ENCODE data around the gene HCRTR1. TPM values are rescaled to one million over a fixed set of nuclear protein-coding genes. Genes with fewer than 3 reads are reported as not detected.

HCRTR1 gene
- total RNA-seq, 6 experiments from 2014 or later: not detected

DNA sequence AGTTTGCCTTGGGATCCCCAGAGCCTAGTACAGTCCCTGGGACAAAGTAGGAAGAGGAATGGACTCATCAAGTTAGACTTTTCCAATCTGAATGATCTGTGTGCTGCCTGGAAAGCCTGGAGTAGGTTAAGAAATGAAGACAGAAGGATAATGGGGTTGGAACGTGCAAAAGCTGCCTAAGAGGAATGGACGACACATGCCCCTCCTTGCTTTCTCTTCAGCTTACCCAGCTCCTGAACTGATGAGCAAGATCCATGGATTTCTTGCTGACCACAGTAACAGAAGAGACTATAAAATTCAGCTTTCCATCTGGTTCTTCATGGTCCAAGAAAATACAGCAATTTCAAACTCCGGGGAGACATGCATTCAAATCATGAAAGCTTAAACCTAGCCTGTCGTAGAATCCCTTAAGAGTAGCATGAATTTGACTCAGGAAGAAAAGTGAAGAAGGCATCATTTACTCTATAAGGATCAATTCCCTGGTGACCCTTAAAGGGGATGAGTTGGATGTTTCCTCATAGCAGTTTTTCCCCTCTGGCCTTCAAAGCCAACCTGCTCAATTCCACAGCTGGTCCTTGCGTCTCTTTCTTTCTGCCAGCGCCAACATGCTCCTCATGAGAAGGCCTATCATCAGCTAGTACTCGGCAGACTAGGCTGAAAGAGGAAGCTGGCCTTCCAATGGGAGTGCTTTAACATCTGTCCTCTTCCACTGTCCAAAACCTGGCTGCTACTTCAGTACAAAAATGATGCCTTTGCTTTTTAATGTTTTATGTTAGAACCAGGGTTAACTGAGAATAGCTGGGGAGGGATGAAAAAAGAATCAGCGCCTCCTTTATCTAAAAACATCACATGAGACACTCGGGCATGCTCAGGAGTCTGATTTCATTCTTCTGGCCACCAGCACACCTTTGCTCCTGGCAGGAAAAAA is 32.9 kb downstream of the HCRTR1 start:
- Mint-ChIP-seq H3K4me3 (no peak overlapping the region), H3K9me3 (no peaks in the 10 kb centered on the region), H3K4me1 (ENCODE audit: low read depth) (peaks cover 39% of the 10 kb centered on the region), H3K27me3 (ENCODE audit: insufficient read depth) (peaks cover 3% of the 10 kb centered on the region; the same call in 1 of the 2 replicates), H3K36me3 (ENCODE audit: low read depth) (peaks cover 14% of the 10 kb centered on the region), H3K27ac (no peak overlapping the region; the same call in 1 of the 2 replicates)
- TF ChIP-seq, protein P1, sequence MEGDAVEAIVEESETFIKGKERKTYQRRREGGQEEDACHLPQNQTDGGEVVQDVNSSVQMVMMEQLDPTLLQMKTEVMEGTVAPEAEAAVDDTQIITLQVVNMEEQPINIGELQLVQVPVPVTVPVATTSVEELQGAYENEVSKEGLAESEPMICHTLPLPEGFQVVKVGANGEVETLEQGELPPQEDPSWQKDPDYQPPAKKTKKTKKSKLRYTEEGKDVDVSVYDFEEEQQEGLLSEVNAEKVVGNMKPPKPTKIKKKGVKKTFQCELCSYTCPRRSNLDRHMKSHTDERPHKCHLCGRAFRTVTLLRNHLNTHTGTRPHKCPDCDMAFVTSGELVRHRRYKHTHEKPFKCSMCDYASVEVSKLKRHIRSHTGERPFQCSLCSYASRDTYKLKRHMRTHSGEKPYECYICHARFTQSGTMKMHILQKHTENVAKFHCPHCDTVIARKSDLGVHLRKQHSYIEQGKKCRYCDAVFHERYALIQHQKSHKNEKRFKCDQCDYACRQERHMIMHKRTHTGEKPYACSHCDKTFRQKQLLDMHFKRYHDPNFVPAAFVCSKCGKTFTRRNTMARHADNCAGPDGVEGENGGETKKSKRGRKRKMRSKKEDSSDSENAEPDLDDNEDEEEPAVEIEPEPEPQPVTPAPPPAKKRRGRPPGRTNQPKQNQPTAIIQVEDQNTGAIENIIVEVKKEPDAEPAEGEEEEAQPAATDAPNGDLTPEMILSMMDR (IDR thresholded peaks at IDR 0.05): no peak
- DNase-seq: no peak

- H3K4me3 Mint-ChIP-seq: no peak overlapping the region
- no peak for DNase-seq
- H3K9me3 Mint-ChIP-seq: no peaks in the 10 kb centered on the region
- H3K4me1 Mint-ChIP-seq (ENCODE audit: low read depth): peaks cover 32% of the 10 kb centered on the region
- peaks cover 3% of the 10 kb centered on the region; the same call in 1 of the 2 replicates for H3K27me3 Mint-ChIP-seq (ENCODE audit: insufficient read depth)
- H3K27ac Mint-ChIP-seq: no peak overlapping the region
- TF ChIP-seq, protein P1 (IDR thresholded peaks at IDR 0.05): no peak
- H3K36me3 Mint-ChIP-seq (ENCODE audit: low read depth): peaks cover 20% of the 10 kb centered on the region
Measured at GRCh38 chr1:31651089-31651420, 33.6 kb downstream of the HCRTR1 start.

- peaks cover 25% of the 10 kb centered on the region for H3K4me1 Mint-ChIP-seq (ENCODE audit: low read depth)
Measured at GRCh38 chr1:31651766-31652165, 34.3 kb downstream of the HCRTR1 start.

DNA sequence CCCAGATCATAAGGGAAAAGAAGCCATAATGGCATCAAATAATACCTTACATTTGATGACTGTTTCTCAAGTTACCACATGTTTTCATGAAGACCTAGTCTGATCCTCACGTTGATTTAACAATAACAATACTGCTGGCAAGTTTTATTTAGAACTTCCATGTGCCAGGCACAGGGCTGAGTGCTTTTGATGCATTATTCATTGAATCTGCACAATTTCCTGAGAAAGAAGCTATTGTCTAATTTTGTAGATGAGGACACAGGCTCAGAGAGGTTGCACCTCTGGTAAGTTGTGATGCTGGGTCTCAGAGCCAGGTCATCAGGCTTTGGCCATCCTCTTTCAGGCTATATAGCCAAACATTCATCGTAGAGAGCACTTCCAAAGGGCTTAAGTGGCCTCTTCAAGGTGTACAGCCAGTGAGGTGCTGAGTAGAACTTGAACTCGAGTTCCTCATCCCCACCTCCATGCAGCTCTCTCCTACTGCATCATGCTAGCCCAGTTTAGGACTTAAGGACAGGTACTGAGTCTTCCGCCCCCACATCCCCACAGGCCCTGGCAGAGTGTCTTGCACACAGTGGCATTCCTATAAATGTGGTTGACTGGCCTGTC is 35.5 kb downstream of the HCRTR1 start:
- peaks cover 3% of the 10 kb centered on the region; the same call in 1 of the 2 replicates for H3K27me3 Mint-ChIP-seq (ENCODE audit: insufficient read depth)
- no peak overlapping the region for H3K4me3 Mint-ChIP-seq
- no peak for DNase-seq
- no peaks in the 10 kb centered on the region for H3K9me3 Mint-ChIP-seq
- TF ChIP-seq, protein P1 (IDR thresholded peaks at IDR 0.05): no peak
- no peak overlapping the region for H3K27ac Mint-ChIP-seq
- peaks cover 17% of the 10 kb centered on the region; the same call in 1 of the 2 replicates for H3K4me1 Mint-ChIP-seq (ENCODE audit: low read depth)
- H3K36me3 Mint-ChIP-seq (ENCODE audit: low read depth): peaks cover 26% of the 10 kb centered on the region

More at GRCh38 chr1:31651766-31652165, 34.3 kb downstream of the HCRTR1 start:
- DNase-seq: no peak
- Mint-ChIP-seq H3K27ac (no peak overlapping the region), H3K9me3 (no peaks in the 10 kb centered on the region), H3K27me3 (ENCODE audit: insufficient read depth) (peaks cover 3% of the 10 kb centered on the region; the same call in 1 of the 2 replicates), H3K36me3 (ENCODE audit: low read depth) (peaks cover 23% of the 10 kb centered on the region), H3K4me3 (no peak overlapping the region)
- TF ChIP-seq, protein P1 (IDR thresholded peaks at IDR 0.05): no peak

GRCh38 chr1:31653717-31654473 is 36.4 kb downstream of the HCRTR1 start:
- no peak for DNase-seq
- H3K27me3 Mint-ChIP-seq (ENCODE audit: insufficient read depth): peaks cover 3% of the 10 kb centered on the region; the same call in 1 of the 2 replicates
- H3K9me3 Mint-ChIP-seq: no peaks in the 10 kb centered on the region
- no peak overlapping the region for H3K27ac Mint-ChIP-seq
- TF ChIP-seq, protein P1 (IDR thresholded peaks at IDR 0.05): no peak
- peaks cover 19% of the 10 kb centered on the region; the same call in 1 of the 2 replicates for H3K4me1 Mint-ChIP-seq (ENCODE audit: low read depth)
- peaks cover 26% of the 10 kb centered on the region for H3K36me3 Mint-ChIP-seq (ENCODE audit: low read depth)
- no peak overlapping the region for H3K4me3 Mint-ChIP-seq
